Tongue (tissue), 2 donors: ENCODE results near the gene SFMBT2. TPM values are rescaled to one million over a fixed set of nuclear protein-coding genes. Genes with fewer than 3 reads are reported as not detected.

Experiments used
- DNase-seq: peaks from one replicate; pipeline ENCODE4 v3.0.0-alpha.2; 2015
- total RNA-seq: library from RNA; depleted of rRNA; stranded (reverse); fragments of >200 nt; gene quantifications from one replicate; pipeline ENCODE4 v1.2.3, GENCODE V29; 2014

Gene SFMBT2
- 6.7 TPM for total RNA-seq

DNA sequence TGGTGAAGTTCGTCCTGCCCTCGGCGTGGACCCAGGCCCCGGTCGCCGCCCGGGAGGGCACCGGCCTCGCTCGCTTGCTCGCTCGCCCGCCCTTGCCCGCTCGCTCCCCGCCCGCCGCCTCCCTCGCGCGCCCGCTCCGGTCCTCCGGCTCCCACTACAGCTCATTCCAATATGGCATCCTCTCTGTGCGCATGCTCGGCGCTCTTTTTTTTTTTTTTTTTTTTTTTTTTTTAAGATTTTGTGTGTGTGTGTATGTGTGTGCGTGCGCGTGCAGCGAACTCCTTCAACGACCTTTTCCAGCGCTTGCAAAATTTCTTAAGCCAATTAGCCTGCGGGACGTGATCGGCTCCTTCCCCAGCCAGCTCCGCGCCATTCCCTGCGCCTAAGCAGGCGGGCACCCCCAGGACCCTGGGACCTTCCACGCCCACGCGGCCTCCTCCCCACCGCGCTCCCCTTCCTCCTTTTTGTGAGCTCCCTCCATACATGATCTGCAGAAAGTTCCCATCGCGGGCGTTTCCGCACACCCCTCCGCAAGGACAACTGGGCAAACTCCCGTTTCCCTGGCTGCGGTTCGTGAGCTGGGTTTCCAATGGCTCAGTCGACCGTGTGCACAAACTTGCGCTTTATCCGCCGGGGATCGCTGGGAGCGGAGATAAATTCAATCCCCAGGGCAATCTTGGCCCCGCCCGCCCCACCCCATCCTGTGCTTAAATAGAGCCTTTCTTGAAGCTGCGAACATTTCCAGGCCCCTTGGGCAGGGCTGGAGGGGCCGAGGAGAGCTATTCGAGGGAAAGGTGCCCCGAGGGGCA lies at the start of gene SFMBT2:
Gene SFMBT2, minus strand, starts transcription at position 173 of the 809 bp plus-strand sequence. CDS start 29,136 bp downstream, outside the sequence.
- peak; percentile 88 for DNase-seq

- no peak for DNase-seq
These were observed 49.2 kb upstream of the SFMBT2 start for GRCh38 chr10:7460006-7460405.

- DNase-seq = no peak
These were observed 47.7 kb upstream of the SFMBT2 start for GRCh38 chr10:7458556-7458955.

GRCh38 chr10:7457478-7458316 lies 46.9 kb upstream of the SFMBT2 start:
- no peak for DNase-seq

DNA sequence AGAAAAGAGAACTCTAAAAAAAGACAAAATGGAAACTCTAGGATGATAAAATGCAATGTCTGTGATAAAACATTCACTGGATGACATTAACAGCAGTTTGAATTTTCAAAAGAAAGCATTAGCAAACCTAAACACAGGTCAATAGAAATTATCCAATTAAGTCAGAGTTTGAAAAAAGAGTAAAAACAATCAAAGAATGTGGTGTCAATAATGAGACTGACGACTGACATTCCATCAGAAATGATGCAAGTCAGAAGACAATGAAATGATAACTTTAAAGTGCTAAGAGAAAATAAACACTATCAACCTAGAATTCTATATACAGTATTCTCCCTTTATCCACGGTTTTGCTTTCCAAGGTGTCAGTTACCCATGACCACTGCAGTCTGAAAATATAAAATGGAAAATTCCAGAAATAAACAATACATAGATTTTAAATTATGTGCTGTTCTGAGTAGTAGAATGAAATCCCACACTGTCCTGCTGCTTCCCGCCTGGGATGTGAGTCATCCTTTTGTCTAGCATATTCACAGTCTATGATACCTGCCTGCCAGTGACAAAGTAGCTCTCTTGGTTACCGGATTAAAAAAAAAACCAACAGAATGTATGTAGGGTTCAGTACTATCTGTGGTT lies 38.3 kb upstream of the SFMBT2 start:
- DNase-seq = no peak

DNA sequence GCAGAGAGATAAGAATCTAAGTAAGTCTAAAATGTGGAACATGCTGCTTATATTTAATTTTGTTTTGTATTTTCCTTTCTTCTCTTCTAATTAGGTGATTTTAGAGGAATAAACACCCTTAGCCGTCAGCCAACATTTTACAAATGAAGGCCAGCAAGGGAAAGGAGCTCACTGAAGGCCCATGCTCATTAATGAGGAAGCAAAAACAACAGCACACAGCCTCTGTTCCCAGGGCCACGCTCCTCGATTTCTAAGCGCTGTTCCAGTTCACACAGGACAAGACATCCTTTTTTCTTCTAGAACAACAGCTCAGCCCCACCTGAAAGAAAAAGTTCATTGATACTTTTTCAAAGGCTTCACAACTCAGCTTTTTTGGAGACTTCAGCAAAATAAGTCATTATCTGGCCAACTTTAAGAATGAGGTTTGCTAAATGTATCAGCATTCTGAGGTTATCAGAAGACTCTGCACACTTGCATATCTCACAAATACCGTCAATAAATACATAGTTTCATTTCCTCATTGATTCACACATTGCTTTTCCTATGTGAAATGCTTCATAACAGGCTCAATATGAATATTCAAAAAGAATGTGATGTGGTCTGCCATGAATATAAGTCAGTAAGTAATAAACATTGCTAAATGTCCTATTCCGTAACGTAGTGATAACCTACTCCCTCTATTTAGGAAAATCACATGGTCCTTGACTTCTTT lies 34.8 kb upstream of the SFMBT2 start:
- DNase-seq = no peak

GRCh38 chr10:7444551-7445121 lies 33.8 kb upstream of the SFMBT2 start:
- DNase-seq = peak; percentile 34

- DNase-seq = no peak
These were observed 32.2 kb upstream of the SFMBT2 start for GRCh38 chr10:7443036-7443435.

DNA sequence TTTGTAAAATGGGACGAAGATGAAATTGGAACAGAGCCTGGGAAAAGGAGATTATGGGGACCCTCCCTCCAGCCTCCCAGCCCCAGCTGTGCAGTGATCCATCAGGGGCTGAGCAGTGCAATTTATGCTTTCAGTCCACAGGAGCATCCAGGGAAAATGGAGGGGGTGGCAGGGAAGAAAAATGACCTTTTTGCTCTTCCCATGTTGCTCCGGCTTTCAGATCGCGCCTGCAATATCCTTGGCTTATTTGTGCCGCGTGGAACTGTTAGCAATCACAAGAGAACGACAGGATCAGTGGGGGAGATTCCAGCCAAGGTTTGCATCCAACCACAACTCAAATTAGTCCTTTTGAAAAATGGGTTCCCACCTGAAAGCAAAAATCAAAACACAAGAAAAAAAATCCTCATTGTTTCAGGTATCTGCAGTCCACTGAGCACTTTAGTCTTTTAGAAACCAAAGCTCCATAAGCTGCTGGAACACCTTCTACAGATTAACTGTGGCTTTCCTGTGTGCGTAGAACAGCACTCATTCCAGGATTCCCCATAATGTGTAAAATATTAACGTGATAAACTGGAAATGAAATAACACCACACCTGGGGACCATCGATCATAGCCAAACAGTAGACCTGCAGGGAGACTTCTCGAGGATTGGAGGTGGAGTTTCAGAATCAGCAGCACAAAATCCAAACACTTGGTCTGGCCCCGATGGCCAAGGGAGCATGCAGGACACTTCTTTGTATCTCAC lies 30.7 kb upstream of the SFMBT2 start:
- no peak for DNase-seq

- DNase-seq = no peak
These were observed 28.9 kb upstream of the SFMBT2 start for GRCh38 chr10:7439696-7440095.

- no peak for DNase-seq
These were observed 27.6 kb upstream of the SFMBT2 start for GRCh38 chr10:7438196-7438986.

DNA sequence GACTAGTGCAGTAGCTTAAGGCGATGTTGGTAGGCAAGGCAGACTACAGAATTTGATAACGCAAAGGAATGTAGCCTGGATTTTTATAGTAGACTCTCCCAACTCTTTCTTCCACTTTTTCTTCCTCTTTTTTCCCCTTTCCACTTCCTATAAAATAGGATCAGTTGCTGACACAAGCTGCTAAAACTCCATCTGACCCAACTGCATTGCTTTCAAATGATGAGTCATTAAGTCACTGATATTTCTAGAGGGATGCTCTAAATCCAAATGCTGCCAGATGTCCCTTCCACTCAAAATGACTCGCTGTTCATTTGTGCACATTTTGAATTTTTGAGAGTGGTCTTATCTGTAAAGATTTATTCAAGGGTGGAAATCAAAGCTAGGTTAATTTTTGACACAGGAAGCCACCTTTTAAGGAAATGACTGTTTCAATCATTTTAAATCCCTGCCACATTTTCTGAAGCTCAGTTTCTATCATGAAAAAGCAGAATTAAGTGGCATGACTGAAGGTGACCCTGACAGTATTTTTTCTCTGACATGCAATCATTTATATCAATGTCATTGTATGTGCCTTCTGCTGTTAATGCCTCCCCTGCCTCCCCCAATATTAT lies 25.8 kb upstream of the SFMBT2 start:
- DNase-seq = no peak

DNA sequence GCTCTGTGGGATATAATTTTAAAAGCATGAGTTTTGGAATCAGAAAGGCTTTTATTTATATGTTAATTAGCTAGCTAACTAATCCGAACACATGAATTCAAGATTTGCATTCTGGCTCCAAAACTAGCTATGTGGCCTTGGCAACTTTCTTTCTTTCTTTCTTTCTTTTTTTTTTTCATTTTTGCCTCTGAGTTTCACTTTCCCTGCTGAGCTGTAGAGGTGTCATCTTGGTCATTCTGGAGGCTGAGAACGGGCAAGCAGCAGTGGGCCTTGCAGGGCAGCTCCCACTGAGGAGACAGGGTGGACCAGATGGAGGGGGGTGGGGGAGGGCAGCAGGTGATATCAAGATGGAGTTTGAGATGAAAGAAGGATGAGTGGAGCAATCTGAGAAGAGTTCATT lies 24.8 kb upstream of the SFMBT2 start:
- DNase-seq = no peak

GRCh38 chr10:7434378-7434777 lies 23.5 kb upstream of the SFMBT2 start:
- no peak for DNase-seq

DNA sequence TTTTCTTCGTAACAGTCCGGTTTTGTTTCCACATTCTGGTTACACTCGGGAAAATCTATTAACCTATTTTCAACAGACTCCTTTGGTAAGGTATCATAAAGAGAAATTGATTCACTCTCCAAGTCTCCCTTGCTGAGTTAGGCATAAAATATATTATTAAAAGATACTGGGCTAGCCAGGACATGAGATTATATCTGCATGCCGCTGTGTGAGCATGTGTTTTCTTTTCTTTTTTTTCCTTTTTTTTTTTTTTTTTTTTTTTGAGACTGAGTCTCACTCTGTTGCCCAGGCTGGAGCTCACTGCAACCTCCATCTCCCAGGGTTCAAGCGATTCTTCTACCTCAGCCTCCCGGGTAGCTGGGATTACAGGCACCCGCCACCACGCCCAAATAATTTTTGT lies 23.0 kb upstream of the SFMBT2 start:
- DNase-seq = no peak

DNA sequence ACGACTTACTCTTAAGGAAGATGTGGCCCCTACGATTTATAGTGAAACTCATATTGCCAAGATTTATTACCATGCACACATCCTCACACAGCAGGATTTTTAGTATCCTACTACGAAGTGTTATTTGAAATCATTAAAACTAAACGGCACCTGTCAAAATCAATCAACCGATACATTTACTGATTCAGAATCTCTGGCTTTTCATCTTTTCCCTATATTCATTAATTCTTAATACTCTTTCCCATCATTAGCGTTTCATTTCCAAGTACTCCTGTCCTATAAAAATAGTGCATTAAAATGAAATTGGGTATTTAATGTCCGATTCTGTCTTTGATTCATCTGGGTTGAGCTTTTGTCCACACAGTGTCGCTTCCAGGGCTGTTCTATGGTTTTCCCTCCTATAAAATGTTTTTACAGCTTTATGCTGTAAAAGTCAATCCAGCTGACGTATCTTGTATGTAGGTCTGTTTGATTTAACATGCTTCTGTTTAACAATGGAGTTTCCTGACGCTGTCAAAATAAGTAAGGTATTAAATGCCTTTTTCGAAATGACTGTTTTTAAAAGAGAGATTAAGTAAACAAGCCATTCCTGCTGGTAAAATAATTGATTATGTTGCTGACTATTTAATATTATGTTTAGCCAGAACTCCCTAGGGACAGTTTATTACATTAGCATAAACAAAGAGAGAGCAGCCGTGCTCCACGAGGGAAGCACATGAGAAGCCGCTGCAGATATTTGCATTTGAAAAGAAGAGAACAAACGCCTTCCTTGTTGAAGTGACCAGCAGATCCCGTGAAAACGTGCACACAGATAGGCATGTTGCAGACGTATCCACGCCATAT lies 22.3 kb upstream of the SFMBT2 start:
- peak; percentile 59 for DNase-seq

- no peak for DNase-seq
These were observed 18.0 kb upstream of the SFMBT2 start for GRCh38 chr10:7428673-7429350.

- DNase-seq = no peak
These were observed 15.5 kb upstream of the SFMBT2 start for GRCh38 chr10:7426349-7426748.
